DOHH2 (cell line): Measurements from ENCODE around the gene ZFYVE1.
A peak's percentile ranks its signal among the peaks of the same experiment; 100 is the strongest.

ENCODE experiments used
- H3F3A ChIP-seq: fragments of 200-600 bp; sonication (generic), shearing (Covaris generic); 2 replicates; pipeline ENCODE4 v1.6.0; 2016; ENCODE audit warnings: antibody characterized with exemption, mild to moderate bottlenecking; ENCODE audit not compliant: control insufficient read depth, insufficient read depth
- H3K27ac ChIP-seq: fragments of 200-600 bp; sonication (generic); 2 replicates; pipeline ENCODE4 v1.5.1; 2014; ENCODE audit warnings: low read depth, mild to moderate bottlenecking, low read length, moderate library complexity
- H3K27me3 ChIP-seq: fragments of 200-600 bp; sonication (generic); 2 replicates; pipeline ENCODE4 v1.6.1; 2014; ENCODE audit warnings: mild to moderate bottlenecking, low read length, mixed read lengths; ENCODE audit not compliant: control insufficient read depth
- H3K36me3 ChIP-seq: fragments of 200-600 bp; sonication (generic); 2 replicates; pipeline ENCODE4 v1.6.1; 2014; ENCODE audit warnings: mild to moderate bottlenecking, low read length, moderate library complexity, mixed read lengths; ENCODE audit not compliant: control insufficient read depth
- H3K4me1 ChIP-seq: fragments of 200-600 bp; sonication (generic); 2 replicates; pipeline ENCODE4 v1.6.1; 2014; ENCODE audit warnings: mild to moderate bottlenecking, low read length, mixed read lengths; ENCODE audit not compliant: control insufficient read depth
- H3K4me2 ChIP-seq: fragments of 200-600 bp; sonication (generic); 2 replicates; pipeline ENCODE4 v1.6.0; 2014; ENCODE audit warnings: mild to moderate bottlenecking, low read length, moderate library complexity
- H3K4me3 ChIP-seq: fragments of 200-600 bp; sonication (generic); 2 replicates; pipeline ENCODE4 v1.5.1; 2014; ENCODE audit warnings: mild to moderate bottlenecking, low read length, mixed read lengths
- H3K79me2 ChIP-seq: fragments of 200-600 bp; sonication (generic); 2 replicates; pipeline ENCODE4 v1.6.1; 2014; ENCODE audit warnings: mild to moderate bottlenecking, low read length, mixed read lengths; ENCODE audit not compliant: control insufficient read depth
- H3K9me2 ChIP-seq: fragments of 200-600 bp; sonication (generic); replicated peaks from 2 replicates; pipeline ENCODE4 v1.6.1; 2014; ENCODE audit warnings: mild to moderate bottlenecking, low read length, mixed read lengths; ENCODE audit not compliant: control insufficient read depth
- H3K9me3 ChIP-seq: fragments of 200-600 bp; sonication (generic); 2 replicates; pipeline ENCODE4 v1.6.1; 2014; ENCODE audit warnings: antibody characterized with exemption, low read length, mixed read lengths; ENCODE audit not compliant: control insufficient read depth, insufficient read depth
- H4K20me1 ChIP-seq: fragments of 200-600 bp; sonication (generic); 2 replicates; pipeline ENCODE4 v1.6.0; 2014; ENCODE audit warnings: low read depth, mild to moderate bottlenecking, antibody characterized with exemption, low read length, moderate library complexity; ENCODE audit not compliant: control insufficient read depth, insufficient read depth
- CTCF ChIP-seq: fragments of 200-600 bp; sonication (generic); IDR thresholded peaks from one replicate; pipeline ENCODE4 v1.5.1; 2014; ENCODE audit warnings: antibody characterized with exemption, mild to moderate bottlenecking, low read depth, low read length; ENCODE audit not compliant: poor library complexity, severe bottlenecking
- EZH2phosphoT487 ChIP-seq: fragments of 200-600 bp; sonication (generic); IDR thresholded peaks from 2 replicates; pipeline ENCODE4 v1.6.1; 2017; ENCODE audit warnings: borderline replicate concordance, mild to moderate bottlenecking, antibody characterized with exemption, low read length, moderate library complexity, mixed read lengths

The ZFYVE1 gene

GRCh38 chr14:72929316-72930080 lies 97.4 kb downstream of the ZFYVE1 start:
- Histone ChIP-seq H3K79me2 (peaks cover 76% of the 10 kb centered on the region), H3K4me1 (peaks cover 12% of the 10 kb centered on the region), H3F3A (no peaks in the 10 kb centered on the region), H4K20me1 (no peaks in the 10 kb centered on the region), H3K9me2 (no peaks in the 10 kb centered on the region), H3K9me3 (no peaks in the 10 kb centered on the region), H3K27me3 (no peaks in the 10 kb centered on the region), H3K4me2 (no peak overlapping the region), H3K36me3 (no peaks in the 10 kb centered on the region), H3K4me3 (no peak overlapping the region), H3K27ac (no peak overlapping the region)
- TF ChIP-seq CTCF = no peak
- TF ChIP-seq EZH2phosphoT487 = no peak

- H3K9me3 ChIP-seq = no peaks in the 10 kb centered on the region
- H3K4me3 ChIP-seq = no peak overlapping the region
- H3K9me2 ChIP-seq = no peaks in the 10 kb centered on the region
- H3K4me2 ChIP-seq = no peak overlapping the region
- no peaks in the 10 kb centered on the region for H4K20me1 ChIP-seq
- H3F3A ChIP-seq = no peaks in the 10 kb centered on the region
- peaks cover 73% of the 10 kb centered on the region for H3K79me2 ChIP-seq
- H3K27me3 ChIP-seq = no peaks in the 10 kb centered on the region
- no peak overlapping the region for H3K27ac ChIP-seq
- TF ChIP-seq EZH2phosphoT487 = no peak
- TF ChIP-seq CTCF = no peak
- no peaks in the 10 kb centered on the region for H3K36me3 ChIP-seq
- peaks cover 12% of the 10 kb centered on the region for H3K4me1 ChIP-seq
Measured at GRCh38 chr14:72928872-72929271, 98.0 kb downstream of the ZFYVE1 start.

GRCh38 chr14:72926292-72927028 lies 100.4 kb downstream of the ZFYVE1 start, which contains the start of gene DCAF4:
Gene DCAF4 (plus strand): TSS chr14:72926464. CDS start chr14:72937979, 11,515 bp downstream.
- Histone ChIP-seq H3K27ac (peak within 1 kb of the TSS; percentile 36), H4K20me1 (no peaks in the 10 kb centered on the region), H3K27me3 (no peaks in the 10 kb centered on the region; the same call in 1 of the 2 replicates), H3F3A (no peaks in the 10 kb centered on the region), H3K4me1 (peaks cover 12% of the 10 kb centered on the region), H3K79me2 (peaks cover 49% of the 10 kb centered on the region), H3K9me2 (no peaks in the 10 kb centered on the region), H3K4me2 (peak within 1 kb of the TSS; percentile 75), H3K9me3 (no peaks in the 10 kb centered on the region), H3K4me3 (peak within 1 kb of the TSS; percentile 88), H3K36me3 (no peaks in the 10 kb centered on the region)
- TF ChIP-seq EZH2phosphoT487 = no peak
- TF ChIP-seq CTCF = no peak
